ENCODE results near the gene SLC1A7. TPM values are rescaled to one million over a fixed set of nuclear protein-coding genes. Genes with fewer than 3 reads are reported as not detected.

The SLC1A7 gene
- total and polyA plus RNA-seq, 2 of the 13 experiments (the other 11 are each of a cell fraction or from before 2014, with no cell fraction given) = 0.04 to 2.0 TPM

GRCh38 chr1:53183095-53183990 lies 40.9 kb upstream of the SLC1A7 start (continued):
- TF ChIP-seq ZBTB26 (CRISPR knock-in tag; IDR thresholded peaks at IDR 0.05; ENCODE audit: borderline replicate concordance) (peak; percentile 58; the same call in 1 of the 2 replicates), SIN3B (IDR thresholded peaks at IDR 0.05; ENCODE audit: low read length) (no peak), SP2 (CRISPR knock-in tag; IDR thresholded peaks at IDR 0.05) (no peak), ZNF720 (CRISPR knock-in tag; IDR thresholded peaks at IDR 0.05) (no peak), HNRNPLL (IDR thresholded peaks at IDR 0.05; ENCODE audit: low read depth, low read length, poor library complexity, severe bottlenecking) (no peak), ZNF556 (CRISPR knock-in tag; IDR thresholded peaks at IDR 0.05; ENCODE audit: borderline replicate concordance) (peak; percentile 55; the same call in 1 of the 2 replicates), ZNF839 (CRISPR knock-in tag; IDR thresholded peaks at IDR 0.05; ENCODE audit: borderline replicate concordance) (no peak), TERF1 (CRISPR knock-in tag; IDR thresholded peaks at IDR 0.05) (no peak), THYN1 (CRISPR knock-in tag; IDR thresholded peaks at IDR 0.05; ENCODE audit: borderline replicate concordance, low read depth) (no peak), ZNF33A (CRISPR knock-in tag; IDR thresholded peaks at IDR 0.05; ENCODE audit: borderline replicate concordance) (no peak), TOPORS (CRISPR knock-in tag; IDR thresholded peaks at IDR 0.05) (no peak), BCL3 (CRISPR knock-in tag; IDR thresholded peaks at IDR 0.05) (peak; percentile 53; the same call in 1 of the 2 replicates), ERF (CRISPR knock-in tag; IDR thresholded peaks at IDR 0.05) (peak; percentile 29), ZNF12 (CRISPR knock-in tag; IDR thresholded peaks at IDR 0.05) (peak; percentile 56; the same call in 1 of the 2 replicates), STAT6 (CRISPR knock-in tag; IDR thresholded peaks at IDR 0.05; ENCODE audit: borderline replicate concordance) (peak; percentile 72; the same call in 1 of the 2 replicates), ZNF530 (CRISPR knock-in tag; IDR thresholded peaks at IDR 0.05; ENCODE audit: low read depth) (no peak), MIXL1 (CRISPR knock-in tag; IDR thresholded peaks at IDR 0.05) (peak; percentile 31; the same call in 1 of the 2 replicates), MTA1 (CRISPR knock-in tag; IDR thresholded peaks at IDR 0.05; ENCODE audit: borderline replicate concordance) (peak; percentile 31; the same call in 1 of the 2 replicates), ZNF670 (CRISPR knock-in tag; IDR thresholded peaks at IDR 0.05; ENCODE audit: borderline replicate concordance) (no peak), ZNF749 (CRISPR knock-in tag; IDR thresholded peaks at IDR 0.05; ENCODE audit: borderline replicate concordance) (no peak), ZNF205 (CRISPR knock-in tag; IDR thresholded peaks at IDR 0.05) (no peak; the same call in none of the 2 replicates), POLR2AphosphoS5 (IDR thresholded peaks at IDR 0.05; ENCODE audit: low read depth, low read length) (peak; percentile 85)

Data from HepG2 (cell line).